HUDEP-2 (cell line): ENCODE measurements around the gene TCF7L1.

ENCODE experiments used
- DNase-seq, 76 experiments: peaks; one replicate each; lab custom pipeline; 2025; ENCODE audit not compliant: unreplicated experiment in 76 of 76; lab: John Stamatoyannopoulos, UW

TCF7L1 gene

DNA sequence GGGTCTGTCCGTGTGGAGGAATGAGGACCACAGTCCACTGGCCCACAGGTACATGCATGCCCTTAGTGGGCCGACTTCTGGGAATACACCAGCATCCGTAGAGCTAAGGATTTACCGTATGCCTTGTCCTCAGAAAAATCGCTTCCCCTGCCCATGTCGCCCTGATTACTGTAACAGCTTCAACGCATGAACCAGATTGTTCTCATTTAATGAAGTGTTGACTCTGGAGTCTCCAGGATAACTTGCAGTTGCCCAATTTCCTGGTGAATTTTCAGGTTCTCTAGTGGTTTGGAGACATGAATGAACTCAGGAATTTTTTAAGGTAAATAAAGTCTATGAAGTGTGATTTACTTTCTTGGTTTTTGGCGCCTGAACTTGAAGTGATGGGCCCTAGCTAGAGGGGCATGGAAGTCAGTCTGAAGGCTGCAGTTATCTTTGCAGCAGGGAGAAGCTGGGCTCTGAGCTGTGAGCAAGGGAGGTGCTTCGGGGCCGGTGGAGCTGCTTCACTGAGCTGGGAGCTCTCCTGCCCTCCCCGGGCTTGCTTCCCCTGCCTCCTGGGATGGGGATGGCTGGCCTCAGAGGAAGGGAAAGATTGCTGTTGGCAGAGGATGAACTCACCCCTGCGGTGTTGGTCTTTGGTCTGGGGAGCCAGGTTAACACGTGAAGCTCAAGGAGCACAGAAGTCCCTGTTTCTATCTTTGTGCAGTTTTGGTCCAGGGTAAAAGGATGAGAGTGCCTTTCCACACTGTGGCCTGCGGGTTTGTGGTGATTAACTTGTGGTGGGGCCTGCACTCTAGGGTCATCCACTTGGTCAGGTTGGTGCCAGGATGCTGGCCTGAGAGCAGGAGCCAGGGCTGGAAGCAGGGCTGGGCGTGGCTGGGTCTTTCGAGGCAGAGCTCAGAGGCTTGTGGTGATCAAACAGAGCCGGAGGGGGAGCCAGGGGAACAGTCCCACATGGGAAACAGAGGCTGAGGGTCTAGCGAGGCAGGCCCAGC lies 28.1 kb downstream of the TCF7L1 start:
- no peak for DNase-seq

DNA sequence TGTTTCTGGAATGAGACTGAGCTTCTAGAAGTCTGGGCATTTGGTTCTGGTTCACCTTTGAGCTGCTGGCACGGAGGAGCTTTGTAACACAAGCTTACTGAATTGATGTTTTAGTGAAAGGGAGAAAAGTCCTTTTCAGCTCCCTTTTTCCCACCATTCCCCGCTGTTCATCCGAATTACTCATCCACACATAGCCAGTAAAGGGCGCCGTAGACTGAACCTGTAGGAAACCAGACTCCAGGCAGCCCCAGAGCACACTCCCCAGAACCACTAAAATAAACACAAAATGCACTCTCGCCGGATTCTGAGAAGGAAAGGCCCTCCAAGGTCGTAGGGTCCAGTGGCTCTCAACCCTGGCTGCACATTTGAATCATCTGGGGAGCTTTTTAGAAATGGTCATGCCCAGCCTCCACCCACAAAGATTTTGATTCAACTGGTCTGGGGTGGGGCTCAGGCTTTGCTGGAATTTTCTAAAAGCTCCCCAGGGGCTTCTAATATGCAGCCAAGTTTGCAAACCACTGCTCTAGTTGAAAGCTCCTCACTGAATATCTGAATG lies 29.6 kb downstream of the TCF7L1 start:
- DNase-seq, result no peak

DNA sequence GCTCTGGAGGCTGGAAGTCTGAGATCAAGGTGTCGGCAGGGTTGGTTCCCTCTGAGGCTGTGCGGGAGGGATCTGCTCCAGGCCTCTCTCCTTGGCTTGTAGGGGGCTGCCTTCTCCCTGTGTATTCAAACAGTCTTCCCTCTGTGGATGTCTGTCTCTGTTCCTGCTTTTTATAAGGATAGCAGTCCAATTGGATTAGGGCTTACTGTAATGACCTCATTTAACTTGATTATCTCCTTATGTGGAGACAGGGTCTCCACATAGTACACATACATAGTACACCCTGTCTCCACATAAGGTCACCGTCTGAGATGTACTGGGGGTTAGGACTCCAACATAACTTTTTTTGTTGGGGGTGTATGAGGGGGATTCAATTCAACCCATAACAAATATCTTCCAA lies 30.5 kb downstream of the TCF7L1 start:
- no peak for DNase-seq

DNA sequence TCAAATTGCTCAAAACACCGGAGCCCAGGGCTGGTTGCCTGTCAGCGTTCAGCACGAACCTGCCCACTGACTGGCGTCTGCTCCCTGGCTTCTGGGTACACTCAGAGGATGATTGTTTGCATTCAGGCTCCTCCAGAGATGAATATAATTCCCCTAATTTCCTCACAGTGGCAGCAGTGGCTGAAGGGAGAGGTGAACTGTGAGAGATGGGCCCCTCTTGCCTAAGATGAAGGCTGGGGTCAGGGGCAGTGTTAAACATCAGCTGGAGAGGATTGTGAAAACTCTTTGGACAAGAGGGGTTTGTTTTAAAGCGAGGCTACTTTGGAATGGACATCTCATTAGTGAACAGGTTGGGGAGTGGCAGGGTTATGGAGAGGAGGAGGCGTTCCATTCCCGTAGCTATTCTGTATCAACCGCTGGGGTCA lies 31.0 kb downstream of the TCF7L1 start:
- DNase-seq, result no peak

DNA sequence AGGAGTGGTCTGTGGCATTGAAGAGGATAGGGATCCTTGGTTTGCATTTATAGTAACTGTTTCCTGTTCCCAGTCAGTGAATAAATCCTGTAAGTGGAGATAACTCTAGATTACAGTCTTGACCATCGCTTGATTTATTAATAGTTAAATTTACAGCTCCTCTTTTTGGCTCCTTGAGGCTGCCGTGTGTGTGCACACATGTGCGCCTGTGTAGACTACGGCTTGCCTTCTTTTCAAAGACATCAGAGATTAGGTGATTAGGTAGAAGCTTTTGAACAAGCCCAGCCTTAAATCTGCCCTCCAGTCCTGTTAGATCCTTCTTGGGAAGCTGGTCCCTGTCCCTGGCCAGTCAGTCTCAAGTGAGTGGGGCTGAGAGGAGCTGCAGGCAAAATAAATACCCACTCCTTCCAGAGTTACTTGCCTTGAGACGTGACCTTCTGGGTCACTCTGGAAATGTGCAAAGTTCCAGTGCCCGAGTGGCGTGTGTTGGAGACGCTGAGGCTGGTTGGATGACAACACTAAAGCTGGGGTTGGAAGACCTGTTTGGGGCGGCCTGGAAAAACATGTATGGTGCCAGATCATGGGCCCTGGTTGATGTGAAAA lies 32.0 kb downstream of the TCF7L1 start:
- no peak for DNase-seq

DNA sequence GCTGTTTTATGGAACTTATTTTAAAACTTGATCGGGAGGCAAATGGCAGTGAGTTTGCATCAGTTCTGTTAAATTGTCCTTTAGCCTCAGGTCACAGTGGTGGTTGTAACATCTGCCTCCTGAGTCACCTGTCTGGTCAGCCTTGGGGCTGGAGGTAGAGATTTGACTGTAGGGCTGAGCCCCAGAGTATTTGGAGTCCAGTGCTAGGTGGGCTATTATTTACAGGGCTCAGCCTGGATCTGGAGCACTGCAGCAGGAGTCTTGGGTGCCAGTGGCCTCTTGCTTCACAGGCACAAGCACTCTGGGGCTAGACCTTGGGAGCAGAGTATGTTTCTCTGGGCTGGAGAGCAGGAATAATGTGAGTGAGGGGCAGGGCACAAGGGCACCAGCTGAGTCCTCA lies 32.8 kb downstream of the TCF7L1 start:
- DNase-seq, result no peak

DNA sequence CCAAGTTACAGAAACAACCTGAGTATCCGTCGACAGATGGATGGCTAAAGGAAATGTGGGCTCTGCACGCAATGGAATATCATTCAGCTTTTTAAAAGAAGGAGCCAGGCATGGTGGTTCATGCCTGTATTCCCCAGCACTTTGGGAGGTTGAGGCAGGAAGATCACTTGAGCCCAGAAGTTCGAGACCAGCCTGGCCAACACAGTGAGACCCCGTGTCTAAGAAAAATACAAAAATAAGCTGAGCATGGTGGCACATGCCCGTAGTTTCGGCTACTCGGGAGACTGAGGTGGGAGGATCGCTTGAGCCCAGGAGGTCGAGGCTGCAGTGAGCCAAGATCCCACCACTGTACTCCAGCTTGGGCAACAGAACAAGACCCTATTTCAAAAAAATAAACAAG lies 34.3 kb downstream of the TCF7L1 start:
- no peak for DNase-seq

DNA sequence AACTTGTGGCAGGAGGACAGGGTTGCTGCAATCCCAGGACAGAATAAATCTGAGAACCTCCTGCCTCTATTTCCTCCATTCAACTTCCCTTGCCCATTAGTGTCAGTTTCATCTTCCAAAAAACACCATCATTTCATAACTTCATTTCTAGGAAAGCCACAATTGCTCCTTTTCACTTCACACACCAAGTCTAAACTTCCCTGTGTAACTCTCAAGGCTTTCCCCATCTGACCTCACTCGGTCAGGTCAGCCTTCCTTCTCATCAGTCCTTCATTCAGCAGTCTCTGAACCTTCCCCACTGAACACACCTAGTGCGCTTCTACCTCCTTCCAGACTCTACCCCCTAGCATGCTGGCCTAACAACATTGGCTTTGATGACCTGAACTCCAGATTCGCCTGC lies 35.8 kb downstream of the TCF7L1 start:
- DNase-seq, result no peak

DNA sequence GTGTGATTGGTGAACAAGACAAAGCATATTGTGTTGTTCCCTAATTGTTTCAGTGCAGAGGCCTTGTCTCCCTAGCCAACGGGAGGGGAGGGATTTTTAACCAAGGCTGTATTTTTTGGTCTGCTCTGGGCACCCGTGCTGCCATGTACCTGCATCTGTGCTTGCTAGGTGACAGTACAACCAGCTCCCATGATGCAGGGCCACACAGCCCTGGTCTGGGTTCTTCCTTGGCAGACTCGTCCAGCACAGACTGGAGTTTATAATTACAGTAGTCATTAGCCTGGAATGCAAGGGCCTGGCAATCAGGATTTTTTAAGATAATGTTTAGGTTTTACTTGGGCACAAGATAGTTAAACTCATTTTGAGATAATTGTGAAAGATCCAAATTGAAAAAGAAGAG lies 36.4 kb downstream of the TCF7L1 start:
- DNase-seq, result no peak

DNA sequence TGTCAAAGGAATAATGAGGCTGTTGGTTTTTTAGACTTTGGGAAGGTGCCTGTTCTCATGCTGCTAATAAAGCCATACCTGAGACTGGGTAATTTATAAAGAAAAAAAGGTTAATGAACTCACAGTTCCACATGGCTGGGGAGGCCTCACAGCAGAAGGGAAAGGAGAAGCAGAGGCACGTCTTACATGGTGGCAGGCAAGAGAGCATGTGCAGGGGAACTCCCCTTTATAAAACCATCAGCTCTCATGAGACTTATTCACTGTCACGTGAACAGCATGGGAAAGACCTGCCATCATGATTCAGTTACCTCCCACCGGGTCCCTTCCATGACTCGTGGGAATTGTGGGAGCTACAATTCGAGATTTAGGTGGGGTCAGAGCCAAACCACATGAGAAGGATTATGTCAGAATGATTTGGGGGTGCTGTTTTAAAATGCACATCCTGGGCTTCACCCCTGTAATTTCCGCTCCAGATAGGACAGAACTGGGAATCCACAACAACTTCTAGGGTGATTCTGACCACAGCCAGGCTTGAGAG lies 37.8 kb downstream of the TCF7L1 start:
- DNase-seq, result no peak

DNA sequence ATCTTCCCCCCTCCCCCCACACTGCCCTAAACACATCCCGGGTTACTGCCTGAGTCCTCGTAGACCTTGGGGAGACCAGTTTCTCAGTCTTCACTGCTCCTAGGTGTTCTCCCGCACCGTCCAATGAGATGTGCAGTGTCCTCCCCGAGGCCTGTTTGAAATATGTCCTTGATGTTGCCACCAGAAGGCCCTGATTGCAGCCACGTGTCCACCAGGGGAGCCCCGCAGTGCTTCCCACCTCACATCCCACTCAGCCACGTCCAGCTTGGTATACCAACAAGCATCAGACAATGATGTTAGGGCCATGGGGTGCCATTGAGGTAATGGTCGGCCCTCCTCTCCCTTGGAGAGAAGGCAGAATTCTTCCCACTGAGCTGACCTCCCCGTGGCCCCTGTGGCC lies 38.7 kb downstream of the TCF7L1 start:
- no peak for DNase-seq

DNA sequence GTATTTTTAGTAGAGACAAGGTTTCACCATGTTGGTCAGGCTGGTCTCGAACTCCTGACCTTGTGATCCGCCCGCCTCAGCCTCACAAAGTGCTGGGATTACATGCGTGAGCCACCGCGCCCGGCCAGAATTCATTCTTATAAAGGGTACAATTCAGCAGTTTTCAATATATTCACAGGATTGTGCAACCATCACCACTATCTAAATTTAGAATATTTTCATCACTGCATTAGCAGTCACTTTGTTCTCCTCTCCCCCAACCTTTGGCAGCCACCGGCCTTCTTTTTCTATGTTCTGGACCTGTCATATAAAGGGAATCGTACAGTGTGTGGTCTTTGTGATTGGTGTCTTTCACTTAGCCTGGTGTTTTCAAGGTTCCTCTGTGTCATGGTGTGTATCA lies 40.7 kb downstream of the TCF7L1 start:
- no peak for DNase-seq

DNA sequence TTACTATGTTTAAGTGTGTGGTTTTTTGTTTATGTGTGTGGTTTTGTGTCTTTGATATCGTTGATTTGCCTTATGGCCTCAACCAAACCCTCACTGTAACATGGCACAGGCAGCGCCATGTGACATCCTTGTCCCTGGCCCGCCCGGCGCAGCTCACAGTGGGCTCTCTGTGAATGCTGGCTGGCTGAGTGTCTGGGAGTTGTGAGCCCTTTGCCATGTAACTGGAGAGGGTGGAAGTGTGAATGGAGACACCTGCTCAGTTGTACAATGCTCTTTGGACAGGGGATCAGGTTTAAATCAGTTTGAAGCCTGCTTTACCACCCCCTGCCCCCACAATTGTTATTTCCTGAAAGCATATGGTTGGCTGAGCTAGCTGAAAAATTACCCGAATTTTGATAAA lies 41.8 kb downstream of the TCF7L1 start:
- DNase-seq, result no peak

DNA sequence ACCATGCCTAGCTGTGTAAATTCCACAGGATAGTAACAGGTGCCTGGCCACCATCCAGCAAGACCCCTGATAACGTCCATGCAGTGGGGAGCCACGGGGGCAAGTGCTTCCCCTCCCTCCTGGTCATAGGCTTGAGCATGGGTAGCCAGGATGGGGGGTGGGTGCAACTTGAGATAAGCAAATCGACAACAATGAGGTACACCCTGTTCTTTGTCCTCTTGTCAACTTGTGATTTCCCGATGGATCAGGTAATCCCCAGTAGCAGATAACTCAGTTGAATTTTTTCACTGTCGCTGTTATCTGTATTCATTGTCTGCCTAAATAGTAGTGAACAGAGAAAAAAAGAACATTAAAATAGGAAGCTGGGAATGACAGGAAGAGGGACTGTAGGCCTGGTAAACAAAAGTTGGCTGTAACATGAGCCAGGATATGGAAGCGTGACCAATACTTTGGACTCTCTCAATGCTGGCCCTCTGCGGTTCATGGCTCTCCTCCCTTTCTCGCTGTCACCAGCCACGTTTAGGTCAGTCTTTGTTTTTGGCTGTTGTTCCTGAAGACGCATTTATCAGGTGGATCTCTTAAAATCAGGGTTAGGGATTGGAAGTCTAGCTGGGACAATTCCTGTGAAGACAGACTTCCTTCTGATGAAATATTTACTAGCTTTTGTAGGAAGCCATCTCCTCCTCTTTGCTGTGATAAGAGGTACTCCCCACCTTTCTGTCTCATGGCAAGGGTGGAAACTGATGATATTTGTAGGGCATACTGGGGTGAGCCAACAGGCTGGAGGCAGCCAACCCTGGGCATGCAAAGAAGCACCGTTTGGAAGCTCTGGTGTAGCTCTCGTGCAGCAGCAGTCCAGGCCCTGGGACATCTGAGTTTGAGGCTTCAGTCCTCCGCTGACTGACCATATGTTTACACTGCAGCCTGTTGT lies 42.4 kb downstream of the TCF7L1 start:
- DNase-seq, result no peak

DNA sequence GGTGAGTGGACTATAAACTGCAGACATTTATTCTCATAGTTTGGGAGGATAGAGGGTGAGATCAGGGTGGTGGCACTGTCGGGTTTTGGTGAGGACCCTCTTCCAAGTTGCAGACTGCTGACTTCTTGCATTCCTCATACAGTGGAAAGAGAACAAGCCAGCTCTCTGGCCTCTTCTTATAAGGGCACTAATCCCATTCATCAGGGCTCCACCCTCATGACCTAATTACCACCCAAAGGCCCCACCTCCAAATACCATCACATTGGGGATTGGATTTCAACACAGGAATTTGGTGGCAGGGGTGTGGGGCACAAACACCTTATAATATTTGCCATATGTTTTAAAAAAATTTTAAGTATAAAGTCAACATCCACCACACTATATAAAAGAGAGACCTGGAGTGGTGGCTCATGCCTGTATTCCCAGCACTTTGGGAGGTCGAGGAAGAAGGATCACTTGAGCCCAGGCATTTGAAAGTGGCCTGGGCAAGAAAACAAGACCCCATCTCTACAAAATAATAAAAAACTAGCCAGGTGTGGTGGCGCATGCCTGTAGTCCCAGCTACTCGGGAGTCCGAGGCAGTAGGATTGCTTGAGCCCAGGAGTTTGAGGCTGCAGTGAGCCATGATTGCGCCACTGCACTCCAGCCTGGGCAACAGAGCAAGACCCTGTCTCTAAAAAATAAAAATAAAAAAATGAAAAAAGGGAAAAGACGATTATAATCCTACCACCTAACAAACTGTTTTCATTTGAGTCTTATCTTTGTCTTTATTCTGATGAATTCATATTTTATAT lies 44.0 kb downstream of the TCF7L1 start:
- no peak for DNase-seq

DNA sequence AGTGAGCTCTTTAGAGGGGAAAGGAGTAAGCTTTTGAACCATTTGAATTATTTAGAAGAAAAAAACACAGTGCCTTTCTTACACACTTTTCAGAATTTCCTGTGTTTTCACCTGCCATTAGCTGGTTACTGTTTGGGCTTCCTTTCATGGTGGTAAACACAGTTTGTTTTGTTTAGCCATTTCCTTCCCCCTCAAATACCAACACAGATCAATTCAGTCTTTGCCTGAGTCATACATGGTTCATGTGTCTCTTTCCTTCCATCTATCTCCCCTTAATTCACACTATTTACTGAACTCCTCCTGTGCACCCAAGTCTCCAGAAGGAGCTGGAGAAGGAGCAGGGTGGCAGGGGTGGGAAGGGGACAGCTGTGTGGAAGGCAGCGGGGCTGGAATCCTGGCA lies 45.0 kb downstream of the TCF7L1 start:
- DNase-seq, result no peak

DNA sequence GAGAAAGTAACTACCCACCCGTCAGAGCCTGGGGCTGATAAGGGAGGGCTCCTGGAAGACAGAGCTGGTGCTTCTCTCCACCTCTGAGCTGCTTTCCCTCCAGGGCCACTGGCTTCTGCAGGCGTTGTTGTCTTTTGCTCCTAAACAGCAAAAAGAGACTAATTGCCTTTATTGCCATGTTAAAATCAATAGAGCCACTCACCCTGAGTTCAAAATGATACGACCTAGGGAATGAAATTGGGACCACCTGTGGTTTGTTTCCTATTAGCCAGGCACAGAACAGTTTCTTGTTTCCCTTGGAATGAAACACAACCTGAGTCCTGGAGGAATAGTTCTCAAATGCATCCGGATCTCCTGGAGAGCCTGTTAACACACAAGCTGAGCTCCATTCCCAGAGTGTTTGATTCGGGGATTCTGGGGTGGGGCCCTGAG lies 45.8 kb downstream of the TCF7L1 start:
- no peak for DNase-seq

DNA sequence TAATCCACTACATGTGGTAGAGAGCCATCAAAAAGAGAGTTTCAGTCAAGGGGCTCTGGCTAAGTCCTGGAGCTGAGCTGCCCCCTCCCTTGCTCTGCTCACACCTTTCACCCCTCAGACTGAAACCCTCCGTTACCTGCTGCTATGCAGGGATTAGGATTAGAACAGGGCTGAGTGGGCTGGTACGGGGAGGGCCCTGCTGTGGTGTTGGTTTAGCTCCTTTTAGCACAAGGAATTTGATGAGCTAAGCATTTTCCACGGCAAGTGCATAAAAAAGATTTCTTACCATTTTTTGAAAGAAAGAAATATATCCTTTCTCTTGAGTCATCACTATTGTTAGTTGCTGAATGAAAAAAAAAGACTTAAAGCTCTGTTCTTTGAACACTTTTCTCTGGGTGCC lies 46.3 kb downstream of the TCF7L1 start:
- DNase-seq, result no peak

DNA sequence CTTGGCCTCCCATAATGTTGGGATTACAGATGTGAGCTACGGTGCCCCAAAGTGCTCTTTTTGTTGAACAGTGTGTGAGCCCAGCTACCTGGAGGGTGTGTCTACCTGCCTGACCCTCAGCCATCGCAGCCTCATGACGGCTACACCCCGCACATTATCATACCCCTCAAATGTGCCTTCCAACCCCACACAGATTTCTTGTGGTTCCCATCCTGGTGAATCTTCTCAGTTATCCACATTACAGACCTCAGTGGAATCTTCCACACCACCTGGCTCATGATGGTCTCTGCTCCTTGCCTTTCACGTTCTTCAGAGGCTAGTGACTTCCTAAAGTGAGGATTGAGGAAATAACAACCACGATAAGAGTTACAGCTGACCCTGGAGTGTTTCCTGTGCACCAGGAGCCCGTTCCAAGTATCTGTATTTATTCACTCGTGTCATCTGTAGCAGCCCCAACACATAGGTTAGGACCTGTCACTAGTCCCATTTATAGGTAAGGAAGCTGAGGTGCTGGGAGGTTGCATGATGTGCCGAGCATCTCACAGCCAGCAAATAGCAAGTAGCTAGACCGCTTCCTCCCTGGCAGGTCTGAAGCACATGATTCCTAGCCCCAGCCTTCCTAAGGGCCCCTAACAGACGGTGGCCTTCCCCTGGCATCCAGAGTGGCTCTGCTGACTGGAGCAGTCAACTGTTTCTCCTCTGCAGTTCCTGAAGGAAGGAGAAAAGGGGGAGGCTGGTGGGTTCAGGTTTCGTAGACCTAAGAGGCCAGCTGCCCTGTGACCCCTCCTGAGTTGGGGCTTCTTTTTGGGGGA lies 47.3 kb downstream of the TCF7L1 start:
- no peak for DNase-seq
